ENCODE results near the gene RHOF. TPM values are rescaled to one million over a fixed set of nuclear protein-coding genes. Genes with fewer than 3 reads are reported as not detected.

RHOF gene
- total RNA-seq, 4 donors from 2014 or later, result 4.8 to 11.4 (median 9.5) TPM

DNA sequence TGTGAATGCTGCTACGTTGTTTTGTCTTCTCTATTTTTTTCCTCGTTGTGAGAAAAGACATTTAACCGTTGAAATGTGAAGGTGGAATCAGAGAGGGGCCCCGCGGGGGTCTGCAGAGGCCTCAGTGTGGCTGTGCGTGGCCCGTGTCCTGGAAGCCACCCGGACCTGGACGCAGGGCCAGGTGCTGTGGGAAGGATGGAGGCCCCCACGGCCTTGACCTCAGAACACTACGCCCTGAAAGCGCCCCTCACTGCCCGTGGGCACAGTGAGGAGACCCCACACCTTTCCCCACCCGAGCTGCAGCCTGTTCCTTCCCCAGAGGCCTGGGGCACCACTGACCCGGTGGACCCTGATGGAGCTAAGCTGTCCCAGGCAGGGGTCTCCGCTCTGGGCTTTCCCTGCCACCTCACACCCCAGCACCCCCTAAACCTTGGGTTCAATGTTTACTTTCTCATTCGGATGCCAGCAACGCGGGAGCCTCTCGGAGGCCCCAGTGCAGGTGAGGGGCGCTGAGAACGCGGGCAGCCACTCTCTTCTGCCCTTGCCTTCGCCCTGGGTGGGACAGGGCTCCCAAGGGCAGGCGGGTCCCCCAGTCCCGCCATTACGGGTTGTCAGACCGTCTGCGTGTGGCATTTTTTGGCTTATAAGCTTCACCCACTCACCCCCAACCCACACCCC is 37.2 kb upstream of the RHOF start:
- TF ChIP-seq, protein P1, sequence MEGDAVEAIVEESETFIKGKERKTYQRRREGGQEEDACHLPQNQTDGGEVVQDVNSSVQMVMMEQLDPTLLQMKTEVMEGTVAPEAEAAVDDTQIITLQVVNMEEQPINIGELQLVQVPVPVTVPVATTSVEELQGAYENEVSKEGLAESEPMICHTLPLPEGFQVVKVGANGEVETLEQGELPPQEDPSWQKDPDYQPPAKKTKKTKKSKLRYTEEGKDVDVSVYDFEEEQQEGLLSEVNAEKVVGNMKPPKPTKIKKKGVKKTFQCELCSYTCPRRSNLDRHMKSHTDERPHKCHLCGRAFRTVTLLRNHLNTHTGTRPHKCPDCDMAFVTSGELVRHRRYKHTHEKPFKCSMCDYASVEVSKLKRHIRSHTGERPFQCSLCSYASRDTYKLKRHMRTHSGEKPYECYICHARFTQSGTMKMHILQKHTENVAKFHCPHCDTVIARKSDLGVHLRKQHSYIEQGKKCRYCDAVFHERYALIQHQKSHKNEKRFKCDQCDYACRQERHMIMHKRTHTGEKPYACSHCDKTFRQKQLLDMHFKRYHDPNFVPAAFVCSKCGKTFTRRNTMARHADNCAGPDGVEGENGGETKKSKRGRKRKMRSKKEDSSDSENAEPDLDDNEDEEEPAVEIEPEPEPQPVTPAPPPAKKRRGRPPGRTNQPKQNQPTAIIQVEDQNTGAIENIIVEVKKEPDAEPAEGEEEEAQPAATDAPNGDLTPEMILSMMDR (IDR thresholded peaks at IDR 0.05), result no peak

DNA sequence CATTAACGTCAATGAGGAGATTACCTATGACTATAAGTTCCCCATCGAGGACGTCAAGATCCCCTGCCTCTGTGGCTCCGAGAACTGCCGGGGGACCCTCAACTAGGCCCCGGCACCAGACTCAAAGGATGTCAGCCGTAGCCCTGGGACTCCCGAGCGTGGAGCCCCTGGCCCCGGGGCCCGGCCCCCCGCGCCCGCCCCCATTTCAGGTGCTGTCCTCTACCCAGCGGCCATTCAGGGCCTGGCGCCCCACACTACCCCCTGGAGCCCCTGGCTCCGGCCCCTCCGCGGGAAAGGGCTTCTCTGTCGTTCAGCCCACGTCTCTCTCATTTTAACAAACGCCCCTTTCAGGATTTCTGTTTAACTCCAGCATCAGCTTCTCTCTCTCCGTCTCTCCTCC is 36.6 kb upstream of the RHOF start:
- no peak for ATAC-seq (ENCODE audit: low FRiP score)
- TF ChIP-seq, protein P1 (IDR thresholded peaks at IDR 0.05), result no peak
- no peak for DNase-seq (ENCODE audit: low spot score)

More for the DNA sequence above, 37.2 kb upstream of the RHOF start:
- no peak for DNase-seq (ENCODE audit: low spot score)
- ATAC-seq (ENCODE audit: low FRiP score), result no peak

DNA sequence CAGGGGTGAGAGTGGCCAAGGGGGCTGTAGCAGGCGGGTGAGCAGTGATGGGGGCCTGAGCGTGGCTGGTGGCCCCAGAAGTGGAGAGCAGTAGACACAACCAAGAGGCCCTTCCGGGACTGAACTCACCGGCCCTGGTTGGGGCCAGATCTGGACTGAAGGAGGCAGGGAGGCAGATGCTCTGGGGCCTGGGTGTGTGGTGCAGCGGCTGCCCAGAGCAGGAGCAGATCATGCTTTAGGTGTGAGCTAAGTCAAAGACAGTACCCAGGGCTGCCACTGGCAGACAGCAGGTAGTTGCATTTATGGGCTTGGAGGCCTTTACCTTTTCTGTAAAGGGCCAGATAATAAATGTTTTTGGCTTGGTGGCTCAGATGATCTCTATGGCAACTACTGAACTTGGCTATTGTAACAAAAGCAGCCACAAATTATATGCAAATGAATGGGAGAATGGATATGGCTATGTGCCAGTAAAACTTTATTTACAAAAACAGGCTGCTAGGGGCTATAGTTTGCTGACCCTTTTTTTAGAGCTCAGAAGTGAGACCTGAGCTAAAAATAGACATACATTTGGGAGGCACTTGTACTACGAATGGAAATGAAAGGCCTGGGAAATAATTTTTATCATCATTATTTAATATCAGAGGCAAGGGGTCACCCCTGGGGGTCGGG is 35.9 kb upstream of the RHOF start:
- ATAC-seq (ENCODE audit: low FRiP score) (no peak), DNase-seq (ENCODE audit: low spot score) (no peak)
- TF ChIP-seq, protein P1 (IDR thresholded peaks at IDR 0.05), result no peak

DNA sequence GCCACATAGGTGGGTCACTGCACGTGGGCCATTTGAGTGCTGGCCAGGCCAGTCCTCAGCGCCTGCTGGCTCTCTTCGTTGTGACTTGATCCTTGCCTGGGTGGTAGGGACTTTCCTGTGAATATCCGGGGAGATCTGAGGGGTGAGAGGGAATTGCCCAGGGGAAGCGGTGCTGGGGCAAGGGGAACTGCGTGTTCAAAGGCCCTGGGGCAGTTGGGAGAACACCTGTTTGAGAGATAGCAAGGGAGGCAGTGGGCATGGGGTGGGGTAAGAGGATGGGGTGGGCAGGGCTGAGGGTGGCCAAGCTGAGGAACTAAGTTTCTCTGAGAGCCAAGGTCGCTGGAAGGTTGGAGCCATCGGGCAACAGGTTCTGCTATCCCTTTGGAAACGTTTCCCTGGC is 35.3 kb upstream of the RHOF start:
- TF ChIP-seq, protein P1 (IDR thresholded peaks at IDR 0.05), result no peak
- no peak for DNase-seq (ENCODE audit: low spot score)
- ATAC-seq (ENCODE audit: low FRiP score), result no peak

DNA sequence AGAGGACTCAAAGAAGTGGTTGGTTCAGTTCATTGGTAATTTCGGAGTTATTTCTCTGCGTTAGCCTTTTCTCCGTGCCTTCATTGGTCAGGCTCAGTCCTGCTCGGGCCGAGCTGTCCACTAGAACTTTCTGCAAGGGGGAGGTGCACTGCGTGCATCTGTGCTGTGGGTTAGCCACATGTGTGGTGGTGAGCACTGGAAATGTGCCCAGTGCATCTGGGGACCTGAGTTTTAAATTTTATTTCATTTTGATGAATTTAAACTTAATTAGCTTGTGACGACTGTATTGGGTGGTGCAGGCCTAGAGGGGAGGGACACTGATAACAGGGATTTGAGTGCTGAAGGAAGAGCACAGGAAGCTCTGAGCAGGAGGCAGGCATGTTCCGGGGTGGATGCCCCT is 34.8 kb upstream of the RHOF start:
- ATAC-seq (ENCODE audit: low FRiP score) (no peak), DNase-seq (ENCODE audit: low spot score) (no peak)
- TF ChIP-seq, protein P1 (IDR thresholded peaks at IDR 0.05), result no peak

DNA sequence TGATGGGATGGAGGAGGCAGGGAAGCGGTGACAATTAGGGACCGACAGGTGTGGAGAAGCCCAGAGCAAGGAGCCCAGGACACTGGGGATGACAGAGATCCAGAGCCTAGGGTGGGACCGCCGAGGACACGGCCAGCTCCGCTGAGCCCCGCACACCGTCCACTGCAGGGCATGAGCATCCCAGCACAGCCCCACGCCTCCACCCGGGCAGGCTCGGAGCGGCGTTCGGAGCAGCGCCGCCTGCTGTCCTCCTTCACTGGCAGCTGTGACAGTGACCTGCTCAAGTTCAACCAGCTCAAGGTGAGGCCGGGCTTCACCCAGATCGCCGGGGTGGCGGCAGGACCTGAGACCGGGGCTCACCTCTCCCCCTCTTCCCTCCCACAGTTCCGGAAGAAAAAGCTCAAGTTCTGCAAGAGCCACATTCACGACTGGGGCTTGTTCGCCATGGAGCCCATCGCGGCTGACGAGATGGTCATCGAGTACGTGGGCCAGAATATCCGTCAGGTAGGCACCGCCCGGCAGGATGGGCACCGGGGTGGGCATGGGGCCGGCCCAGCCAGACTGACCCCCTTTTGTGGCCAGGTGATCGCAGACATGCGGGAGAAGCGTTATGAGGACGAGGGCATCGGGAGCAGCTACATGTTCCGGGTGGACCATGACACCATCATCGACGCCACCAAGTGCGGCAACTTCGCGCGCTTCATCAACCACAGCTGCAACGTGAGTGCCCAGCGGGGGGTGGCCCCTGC is 34.0 kb upstream of the RHOF start:
- DNase-seq (ENCODE audit: low spot score) (no peak), ATAC-seq (ENCODE audit: low FRiP score) (no peak)
- TF ChIP-seq, protein P1 (IDR thresholded peaks at IDR 0.05), result no peak
